GM12878 (cell line): ENCODE results near the gene PRDM7. TPM values are rescaled to one million over a fixed set of nuclear protein-coding genes. Genes with fewer than 3 reads are reported as not detected.

Source experiments
- BCL3 ChIP-seq: IDR thresholded peaks from 2 replicates; pipeline ENCODE4 v1.6.1; 2011; ENCODE audit warnings: borderline replicate concordance, low read depth, mild to moderate bottlenecking, moderate library complexity, low read length; ENCODE audit not compliant: insufficient read depth, poor library complexity, severe bottlenecking
- LARP7 ChIP-seq: fragments of 450-650 bp; IDR thresholded peaks from 2 replicates; pipeline ENCODE4 v1.6.1; 2017; ENCODE audit warnings: mild to moderate bottlenecking
- MLLT1 ChIP-seq: fragments of 450-650 bp; IDR thresholded peaks from 2 replicates; pipeline ENCODE4 v1.6.1; 2016; ENCODE audit warnings: mild to moderate bottlenecking
- NR2C2 ChIP-seq: IDR thresholded peaks from 2 replicates; pipeline ENCODE4 v1.6.1; 2011; ENCODE audit warnings: borderline replicate concordance, low read depth; ENCODE audit not compliant: control insufficient read depth, insufficient read length
- TCF12 ChIP-seq: IDR thresholded peaks from 2 replicates; pipeline ENCODE4 v1.6.1; 2011; ENCODE audit warnings: low read depth, mild to moderate bottlenecking, low read length
- ZNF687 ChIP-seq: fragments of 450-650 bp; IDR thresholded peaks from 2 replicates; pipeline ENCODE4 v1.6.1; 2017; ENCODE audit warnings: mild to moderate bottlenecking, moderate library complexity
- polyA plus RNA-seq, 11 experiments: library from polyadenylated mRNA; depleted of rRNA in 4 of 11; unstranded in 6 of 11; stranded (reverse) in 5 of 11; fragments of >200 nt; fragmentation: Nextera tagmentation in 4 of 11; fragmentation: Illumina TruSeq in 1 of 11; extraction: Ambion mirVana in 4 of 11; extraction: Trizol in 1 of 11; gene quantifications; 1 replicate in 1 of 11; 2 replicates in 10 of 11; pipeline versions ENCODE4 v1.2.1 to v1.2.3, GENCODE V29; 2011 to 2016; ENCODE audit warnings: inconsistent platforms in 2 of 11, missing spikeins in 2 of 11, low read depth in 1 of 11
- total RNA-seq, 4 experiments: library from RNA; depleted of rRNA in 3 of 4; stranded (reverse); fragments of >200 nt in 3 of 4; fragmentation: Illumina TruSeq in 1 of 4; extraction: Trizol in 1 of 4; gene quantifications; 2 replicates each; pipeline versions ENCODE4 v1.2.1 to v1.2.3, GENCODE V29; 2013 to 2021

PRDM7 gene
- total and polyA plus RNA-seq, 10 of the 15 experiments (the other 5 are each of a cell fraction or from before 2014, with no cell fraction given): not detected

- no peak for TF ChIP-seq MLLT1
- no peak for TF ChIP-seq TCF12
- no peak for TF ChIP-seq ZNF687
- no peak for TF ChIP-seq BCL3
- TF ChIP-seq NR2C2: no peak
- no peak for TF ChIP-seq LARP7
Measured at GRCh38 chr16:90031931-90032673, 45.0 kb downstream of the PRDM7 start (continued).
